Measurements from ENCODE around the gene ABCA2. TPM values are rescaled to one million over a fixed set of nuclear protein-coding genes. Genes with fewer than 3 reads are reported as not detected.

ABCA2 gene
- total RNA-seq, 2 experiments from 2014 or later, result 11.8 to 16.2 TPM

DNA sequence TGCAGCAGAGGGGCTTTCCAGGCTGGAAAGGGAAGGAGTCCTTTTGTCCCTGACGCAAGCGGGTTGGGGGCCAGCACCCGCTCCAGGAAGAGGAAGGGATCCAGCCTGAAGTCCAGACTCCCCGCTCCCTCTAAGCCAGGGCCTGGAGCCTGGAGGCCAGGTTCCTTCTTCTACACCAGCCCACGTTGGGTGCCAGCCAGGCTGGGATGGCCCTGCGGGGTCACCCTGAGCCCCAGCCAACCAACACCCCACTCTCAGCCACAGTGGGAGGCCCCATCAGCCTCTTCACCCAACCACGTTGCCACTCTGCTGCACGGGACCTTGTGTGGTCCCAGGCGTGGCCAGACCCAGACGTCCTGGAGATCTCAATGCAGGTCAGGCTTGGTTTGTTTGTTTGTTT, 4.8 kb upstream of the ABCA2 start:
- Mint-ChIP-seq H3K4me1 (ENCODE audit: low read depth) (peaks cover 47% of the 10 kb centered on the region), H3K27me3 (no peaks in the 10 kb centered on the region), H3K36me3 (ENCODE audit: low read depth) (no peaks in the 10 kb centered on the region), H3K27ac (no peak overlapping the region), H3K4me3 (no peak overlapping the region), H3K9me3 (no peaks in the 10 kb centered on the region)
- DNase-seq, result no peak
- TF ChIP-seq, protein P1, sequence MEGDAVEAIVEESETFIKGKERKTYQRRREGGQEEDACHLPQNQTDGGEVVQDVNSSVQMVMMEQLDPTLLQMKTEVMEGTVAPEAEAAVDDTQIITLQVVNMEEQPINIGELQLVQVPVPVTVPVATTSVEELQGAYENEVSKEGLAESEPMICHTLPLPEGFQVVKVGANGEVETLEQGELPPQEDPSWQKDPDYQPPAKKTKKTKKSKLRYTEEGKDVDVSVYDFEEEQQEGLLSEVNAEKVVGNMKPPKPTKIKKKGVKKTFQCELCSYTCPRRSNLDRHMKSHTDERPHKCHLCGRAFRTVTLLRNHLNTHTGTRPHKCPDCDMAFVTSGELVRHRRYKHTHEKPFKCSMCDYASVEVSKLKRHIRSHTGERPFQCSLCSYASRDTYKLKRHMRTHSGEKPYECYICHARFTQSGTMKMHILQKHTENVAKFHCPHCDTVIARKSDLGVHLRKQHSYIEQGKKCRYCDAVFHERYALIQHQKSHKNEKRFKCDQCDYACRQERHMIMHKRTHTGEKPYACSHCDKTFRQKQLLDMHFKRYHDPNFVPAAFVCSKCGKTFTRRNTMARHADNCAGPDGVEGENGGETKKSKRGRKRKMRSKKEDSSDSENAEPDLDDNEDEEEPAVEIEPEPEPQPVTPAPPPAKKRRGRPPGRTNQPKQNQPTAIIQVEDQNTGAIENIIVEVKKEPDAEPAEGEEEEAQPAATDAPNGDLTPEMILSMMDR (IDR thresholded peaks at IDR 0.05), result no peak
- intact Hi-C loops (cut with micrococcal nuclease), result no loop called here
- ATAC-seq, result no peak
- POLR2A ChIA-PET, result no interaction called here
- CTCF ChIA-PET, result interaction anchor here (1.1 to 8.3 kb wide), 2 partner anchors 14 to 34 kb away, joined by 5 to 109 read pairs; partner anchors contain the start of gene SAPCD2

DNA sequence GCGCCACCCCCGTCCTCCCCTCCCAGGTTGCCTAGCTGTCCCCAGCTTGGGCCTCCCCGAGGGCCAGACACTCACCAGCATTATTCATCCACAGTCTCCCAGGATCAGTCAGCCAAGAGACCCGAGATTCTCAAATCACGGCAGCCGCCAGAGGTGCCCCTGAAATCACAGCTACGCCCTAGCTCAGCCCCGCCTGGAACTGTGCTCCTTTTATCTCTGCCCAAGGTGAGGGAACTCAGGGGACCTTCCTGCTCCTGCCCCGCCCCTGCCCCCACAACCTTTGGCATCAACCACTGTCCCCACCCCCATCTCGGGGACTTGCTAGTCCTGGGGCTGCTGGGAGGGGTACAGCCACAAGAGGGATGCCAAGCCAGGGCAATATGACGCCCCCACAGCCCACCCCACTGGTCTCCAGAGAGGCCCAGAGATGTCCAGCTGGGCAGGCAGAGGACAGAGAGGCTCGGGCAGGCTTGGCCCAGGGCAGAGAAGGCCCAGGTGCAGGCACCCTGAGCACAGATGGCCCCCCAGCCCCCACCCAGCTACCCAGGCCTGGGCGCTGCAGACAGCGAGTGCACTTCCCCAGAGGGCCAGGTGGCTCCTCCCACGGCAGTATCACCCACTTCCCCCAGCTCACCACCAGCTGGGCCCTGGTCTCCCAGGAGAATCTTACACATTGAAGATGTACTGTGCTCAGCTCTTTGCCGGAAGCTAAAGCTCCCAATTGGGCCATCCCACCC, 4.0 kb upstream of the ABCA2 start, which contains the start of gene FUT7:
FUT7 (minus strand) TSS at position 185 of the 737 bp plus-strand sequence; CDS start at position 88, 97 bp downstream.
- DNase-seq (peak; percentile 52), ATAC-seq (no peak)
- Mint-ChIP-seq H3K4me1 (ENCODE audit: low read depth) (peaks cover 50% of the 10 kb centered on the region), H3K27me3 (no peaks in the 10 kb centered on the region), H3K36me3 (ENCODE audit: low read depth) (no peaks in the 10 kb centered on the region), H3K4me3 (no peak within 1 kb of the TSS), H3K9me3 (no peaks in the 10 kb centered on the region), H3K27ac (peak within 1 kb of the TSS; percentile 42)
- ChIA-PET POLR2A (interaction anchor here (1.0 kb wide), 1 partner anchor 12 kb away, joined by 3 read pairs; no protein-coding TSS in a partner anchor), CTCF (interaction anchor here (0.7 to 8.3 kb wide), 6 partner anchors 15 to 87 kb away, joined by 3 to 109 read pairs (median 6); partner anchors contain the start of genes C8G and SAPCD2)
- intact Hi-C loops (cut with micrococcal nuclease), result no loop called here
- TF ChIP-seq, protein P1 (IDR thresholded peaks at IDR 0.05), result no peak

DNA sequence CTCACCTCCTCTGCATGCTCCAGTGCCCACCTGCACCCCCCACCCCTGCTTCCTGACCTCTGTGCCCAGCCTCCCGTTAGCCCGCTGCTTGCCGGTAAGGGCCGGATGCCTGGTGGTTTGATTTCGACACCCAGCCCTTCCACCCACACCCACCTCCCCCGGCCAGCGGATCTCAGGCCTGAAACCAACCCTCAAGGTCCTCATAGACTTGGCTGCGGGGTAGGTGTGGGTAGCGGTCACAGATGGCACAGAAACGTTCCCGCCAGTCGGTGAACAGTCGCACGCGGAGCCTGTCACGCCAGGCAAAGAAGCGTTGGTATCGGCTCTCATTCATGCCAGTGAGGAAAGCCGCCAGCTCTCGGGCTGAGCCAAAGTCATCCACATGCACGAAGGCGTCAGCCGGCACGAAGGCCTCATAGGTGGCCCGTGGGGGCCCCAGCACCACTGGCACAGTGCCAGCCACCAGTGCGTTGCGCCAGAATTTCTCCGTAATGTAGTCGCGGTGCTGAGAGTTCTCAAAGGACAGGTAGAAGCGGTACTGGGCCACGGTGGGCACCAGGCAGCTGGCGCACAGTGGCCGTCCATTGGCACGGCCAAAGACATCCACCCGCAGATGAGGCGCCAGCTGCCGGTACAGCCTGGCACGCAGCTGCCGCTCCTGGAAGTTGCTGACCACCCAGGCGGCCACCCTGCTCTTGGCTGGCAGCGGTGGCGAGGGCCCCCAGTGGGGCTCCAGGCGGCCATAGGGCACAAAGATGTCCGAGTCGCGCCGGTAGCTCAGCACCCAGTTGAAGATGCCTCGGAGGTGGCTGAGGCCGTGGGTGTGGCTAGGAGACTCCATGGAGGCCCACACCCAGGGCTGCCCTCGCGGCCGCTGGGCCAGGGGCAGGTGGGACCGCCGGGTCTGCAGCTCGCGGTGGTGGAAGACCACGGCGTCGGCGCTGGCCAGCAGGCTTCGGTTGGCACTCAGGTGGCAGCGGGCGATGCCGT, 2.8 kb upstream of the ABCA2 start:
- intact Hi-C loops (cut with micrococcal nuclease), result no loop called here
- H3K27ac Mint-ChIP-seq, result peak overlapping the region; percentile 55
- H3K9me3 Mint-ChIP-seq, result no peaks in the 10 kb centered on the region
- TF ChIP-seq, protein P1 (IDR thresholded peaks at IDR 0.05), result no peak
- ChIA-PET CTCF (interaction anchor here (1.3 to 8.3 kb wide), 13 partner anchors 8 to 242 kb away, joined by 3 to 109 read pairs (median 8); partner anchors contain the start of genes NPDC1, PAXX and SAPCD2), POLR2A (interaction anchor here (0.7 to 1.9 kb wide), 3 partner anchors 16 to 89 kb away, joined by 3 to 7 read pairs (median 6); partner anchors contain the start of gene NPDC1)
- DNase-seq, result peak; percentile 76
- H3K27me3 Mint-ChIP-seq, result no peaks in the 10 kb centered on the region
- ATAC-seq, result no peak
- H3K36me3 Mint-ChIP-seq (ENCODE audit: low read depth), result no peaks in the 10 kb centered on the region
- H3K4me1 Mint-ChIP-seq (ENCODE audit: low read depth), result peaks cover 54% of the 10 kb centered on the region
- no peak overlapping the region for H3K4me3 Mint-ChIP-seq

DNA sequence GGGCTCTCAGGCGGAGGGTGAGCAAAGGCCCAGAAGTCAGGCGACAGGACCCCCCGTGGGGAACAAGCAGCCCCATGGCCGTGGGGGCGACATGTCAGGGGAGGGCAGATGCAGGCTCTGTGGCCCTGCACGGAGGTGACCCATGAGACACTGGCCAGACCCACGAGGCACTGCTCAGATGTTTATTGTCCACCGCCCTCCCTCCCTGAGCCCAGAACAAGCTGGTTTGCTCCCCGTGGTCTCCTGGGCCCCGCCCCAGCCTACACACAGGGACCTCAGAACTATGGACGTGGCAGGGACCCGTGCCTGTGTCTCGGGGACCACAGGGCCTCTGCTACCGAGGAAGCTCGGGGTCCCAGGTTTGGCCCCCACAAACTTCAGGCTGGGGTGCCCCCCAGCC, 2.0 kb upstream of the ABCA2 start:
- TF ChIP-seq, protein P1 (IDR thresholded peaks at IDR 0.05), result no peak
- Mint-ChIP-seq H3K36me3 (ENCODE audit: low read depth) (no peaks in the 10 kb centered on the region), H3K27me3 (no peaks in the 10 kb centered on the region), H3K9me3 (no peaks in the 10 kb centered on the region), H3K27ac (peak overlapping the region; percentile 32), H3K4me1 (ENCODE audit: low read depth) (peaks cover 53% of the 10 kb centered on the region), H3K4me3 (no peak overlapping the region)
- DNase-seq, result no peak
- no peak for ATAC-seq
- CTCF ChIA-PET, result interaction anchor here (0.6 to 8.3 kb wide), 42 partner anchors 9 to 246 kb away, joined by 3 to 109 read pairs (median 6); partner anchors contain the start of genes AJM1, C8G, CLIC3 and FBXW5
- POLR2A ChIA-PET, result interaction anchor here (0.7 to 1.9 kb wide), 3 partner anchors 17 to 90 kb away, joined by 3 to 7 read pairs (median 6); partner anchors contain the start of gene NPDC1
- intact Hi-C loops (cut with micrococcal nuclease), result no loop called here
